ENCODE data around the gene DCC. TPM values are rescaled to one million over a fixed set of nuclear protein-coding genes. Genes with fewer than 3 reads are reported as not detected.

DCC gene
- polyA plus RNA-seq, 1 of the 3 experiments (the other 2 are of a cell fraction), result 0.20 TPM

GRCh38 chr18:52991246-52991645, 651.2 kb downstream of the DCC start:
- Histone ChIP-seq H3K9me2 (no peaks in the 10 kb centered on the region), H3K27ac (ENCODE audit: low read depth in 2 of 2, low read length in 1 of 2) (no peak overlapping the region), H3K36me3 (replicated peaks in 1 of 2; ENCODE audit: control insufficient read depth in 1 of 2, insufficient read depth in 2 of 2, low read length in 1 of 2) (no peaks in the 10 kb centered on the region), H3K4me1 (ENCODE audit: control insufficient read depth in 1 of 2, insufficient read depth in 2 of 2, low read depth in 1 of 2, low read length in 1 of 2) (no peaks in the 10 kb centered on the region; a peak in 1 of 4 replicates), H4K20me1 (ENCODE audit: insufficient read depth) (no peaks in the 10 kb centered on the region), H3K9ac (no peak overlapping the region), H3K4me3 (ENCODE audit: low read depth in 2 of 2, low read length in 1 of 2) (no peak overlapping the region), H3K27me3 (ENCODE audit: insufficient read depth) (no peaks in the 10 kb centered on the region), H2AFZ (ENCODE audit: low read depth) (no peak overlapping the region), H3K9me3 (no peaks in the 10 kb centered on the region), H3K79me2 (ENCODE audit: insufficient read depth) (no peaks in the 10 kb centered on the region), H3F3A (replicated peaks; ENCODE audit: insufficient read depth) (no peaks in the 10 kb centered on the region), H3K4me2 (no peak overlapping the region)
- CTCF ChIA-PET, result interaction anchor here (1.9 to 2.0 kb wide), 2 partner anchors 8 to 15 kb away, joined by 4 read pairs; no protein-coding TSS in a partner anchor
- 8% methylated on average over 1 of the region's 1 CpG for WGBS (ENCODE audit: low lambda C conversion rate)
- TF ChIP-seq CTCF (IDR thresholded peaks at IDR 0.05), result no peak
- TF ChIP-seq SMC3 (IDR thresholded peaks at IDR 0.05; ENCODE audit: low read depth, low read length), result no peak
- no peak for TF ChIP-seq EP300 (IDR thresholded peaks at IDR 0.05; ENCODE audit: borderline replicate concordance in 1 of 2, low read depth in 1 of 2, low read length in 1 of 2)
- no peak for TF ChIP-seq ZBTB33 (IDR thresholded peaks at IDR 0.05; ENCODE audit: borderline replicate concordance, low read depth)
- TF ChIP-seq ELF1 (IDR thresholded peaks at IDR 0.05), result no peak
- no peak for TF ChIP-seq TAF1 (IDR thresholded peaks at IDR 0.05; ENCODE audit: borderline replicate concordance, low read depth, low read length)
- TF ChIP-seq EZH2phosphoT487 (IDR thresholded peaks at IDR 0.05; ENCODE audit: borderline replicate concordance, low read depth), result no peak
- no peak for TF ChIP-seq IRF3 (IDR thresholded peaks at IDR 0.05; ENCODE audit: low read depth, low read length)
- TF ChIP-seq GATA2 (CRISPR knock-in tag; IDR thresholded peaks at IDR 0.05), result no peak
- no peak for TF ChIP-seq POLR2AphosphoS5 (IDR thresholded peaks at IDR 0.05; ENCODE audit: low read depth, low read length)
- TF ChIP-seq RAD21 (IDR thresholded peaks at IDR 0.05; ENCODE audit: low read length), result no peak
- TF ChIP-seq FOSL2 (IDR thresholded peaks at IDR 0.05; ENCODE audit: borderline replicate concordance, low read depth), result no peak
- TF ChIP-seq TEAD4 (IDR thresholded peaks at IDR 0.05; ENCODE audit: borderline replicate concordance, insufficient read depth), result no peak
- no peak for TF ChIP-seq NRF1 (IDR thresholded peaks at IDR 0.05; ENCODE audit: low read depth, low read length)
- TF ChIP-seq SIN3A (IDR thresholded peaks at IDR 0.05; ENCODE audit: borderline replicate concordance, low read depth, low read length), result no peak
- POLR2A ChIA-PET, result no interaction called here
- DNase-seq, result no peak
